Upper lobe of left lung (tissue), 6 donors: Measurements from ENCODE around the gene NFKBIZ. TPM values are rescaled to one million over a fixed set of nuclear protein-coding genes. Genes with fewer than 3 reads are reported as not detected.
A peak's percentile ranks its signal among the peaks of the same experiment; 100 is the strongest.

Experiments used
- ATAC-seq, 2 donors: fragments of 200-7000 bp; cut with Tn5 transposase; one replicate each; pipeline ENCODE4 v1.9.1; 2022; ENCODE audit warnings: mild to moderate bottlenecking in 2 of 2, moderate library complexity in 2 of 2; ENCODE audit not compliant: low FRiP score in 2 of 2
- DNase-seq, 2 donors: peaks; one replicate each; pipeline ENCODE4 v3.0.0-alpha.2; 2019 to 2020
- H3K27ac ChIP-seq, 4 donors: fragments of 200-600 bp; sonication (generic); one replicate each; pipeline ENCODE4 v1.5.1; 2016 to 2019
- H3K27me3 ChIP-seq, 4 donors: fragments of 200-600 bp; sonication (generic); one replicate each; pipeline ENCODE4 v1.5.1; 2017 to 2019
- H3K36me3 ChIP-seq, 4 donors: fragments of 200-600 bp; sonication (generic); one replicate each; pipeline ENCODE4 v1.5.1; 2016 to 2019
- H3K4me1 ChIP-seq, 4 donors: fragments of 200-600 bp; sonication (generic); one replicate each; pipeline ENCODE4 v1.5.1; 2018 to 2019
- H3K4me3 ChIP-seq, 4 donors: fragments of 200-600 bp; sonication (generic); one replicate each; pipeline ENCODE4 v1.5.1; 2017 to 2019; ENCODE audit warnings: mild to moderate bottlenecking in 2 of 4, moderate library complexity in 1 of 4
- H3K9me3 ChIP-seq, 4 donors: fragments of 200-600 bp; sonication (generic); one replicate each; pipeline ENCODE4 v1.5.1; 2018 to 2019
- CTCF ChIP-seq, 6 experiments: fragments of 450-650 bp in 4 of 6; fragments of 200-600 bp in 2 of 6; sonication (generic) in 2 of 6; IDR thresholded peaks; one replicate each; pipeline ENCODE4 v1.5.1; 2016 to 2019; ENCODE audit warnings: antibody characterized with exemption in 6 of 6
- EP300 ChIP-seq, 4 donors: sonication (generic); formaldehyde crosslinking; IDR thresholded peaks; one replicate each; pipeline ENCODE4 v1.5.1; 2017; ENCODE audit warnings: antibody characterized with exemption in 4 of 4, control low read depth in 2 of 4
- POLR2A ChIP-seq, 4 donors: fragments of 450-650 bp; IDR thresholded peaks; one replicate each; pipeline ENCODE4 v1.5.1; 2016 to 2017; ENCODE audit warnings: antibody characterized with exemption in 4 of 4, mild to moderate bottlenecking in 2 of 4
- POLR2AphosphoS5 ChIP-seq, 2 donors: sonication (generic); formaldehyde crosslinking; IDR thresholded peaks; one replicate each; pipeline ENCODE4 v1.5.1; 2017; ENCODE audit warnings: antibody characterized with exemption in 2 of 2
- WGBS, 2 donors: methylation state at CpG; one replicate each; pipeline ENCODE4 v1.1.5; 2017 to 2018; 5-methylcytosine and 5-hydroxymethylcytosine counted together
- total RNA-seq, 6 donors: library from RNA; depleted of rRNA in 4 of 6; stranded (reverse); fragments of >200 nt in 4 of 6; gene quantifications; one replicate each; pipeline versions ENCODE4 v1.1.0 to v1.2.1, GENCODE V29; 2016 to 2021
- donor health status: DM: no; HTN: no; CAD: no; lungs with moderate emphysema.
- donor health status: DM: no; HTN: yes; CAD: no; lungs with severe emphysema.

The NFKBIZ gene
- total RNA-seq, 6 donors from 2014 or later = 76.1 to 270 (median 106) TPM

DNA sequence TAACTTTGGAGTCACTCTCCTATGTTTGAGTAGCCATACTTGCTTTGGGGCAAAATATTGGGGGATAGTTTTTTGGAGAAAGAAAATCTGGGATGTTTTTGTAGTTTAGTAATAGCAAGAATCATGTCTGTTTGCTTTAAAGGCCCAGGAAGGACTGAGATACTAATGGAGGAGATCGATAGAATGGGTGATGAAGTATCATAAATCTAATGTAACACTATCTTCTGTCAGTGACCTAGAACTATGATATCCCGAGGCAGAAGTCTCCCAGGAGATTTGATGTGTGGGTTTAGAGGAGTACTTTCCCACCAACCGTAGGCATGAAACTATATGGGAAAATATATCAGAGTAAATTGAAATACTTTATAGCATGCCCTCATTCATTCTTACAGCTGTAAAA is 21.0 kb upstream of the NFKBIZ start:
- H3K9me3 ChIP-seq = no peaks in the 10 kb centered on the region
- peak overlapping the region in 3 of 4 donors; percentile 53 to 61 (median 58) for H3K4me3 ChIP-seq
- no peaks in the 10 kb centered on the region for H3K36me3 ChIP-seq
- peaks cover 29 to 43% (median 37%) of the 10 kb centered on the region in 4 donors for H3K4me1 ChIP-seq
- peak overlapping the region; percentile 83 to 94 (median 92) for H3K27ac ChIP-seq
- WGBS, 2 donors = 10 to 14% methylated on average over 3 of the region's 3 CpGs
- DNase-seq (no peak), ATAC-seq (no peak)
- H3K27me3 ChIP-seq = no peaks in the 10 kb centered on the region
- TF ChIP-seq POLR2AphosphoS5 (IDR thresholded peaks at IDR 0.05) (no peak), EP300 (IDR thresholded peaks at IDR 0.05) (no peak), CTCF (IDR thresholded peaks at IDR 0.05) (no peak), POLR2A (IDR thresholded peaks at IDR 0.05) (no peak)

DNA sequence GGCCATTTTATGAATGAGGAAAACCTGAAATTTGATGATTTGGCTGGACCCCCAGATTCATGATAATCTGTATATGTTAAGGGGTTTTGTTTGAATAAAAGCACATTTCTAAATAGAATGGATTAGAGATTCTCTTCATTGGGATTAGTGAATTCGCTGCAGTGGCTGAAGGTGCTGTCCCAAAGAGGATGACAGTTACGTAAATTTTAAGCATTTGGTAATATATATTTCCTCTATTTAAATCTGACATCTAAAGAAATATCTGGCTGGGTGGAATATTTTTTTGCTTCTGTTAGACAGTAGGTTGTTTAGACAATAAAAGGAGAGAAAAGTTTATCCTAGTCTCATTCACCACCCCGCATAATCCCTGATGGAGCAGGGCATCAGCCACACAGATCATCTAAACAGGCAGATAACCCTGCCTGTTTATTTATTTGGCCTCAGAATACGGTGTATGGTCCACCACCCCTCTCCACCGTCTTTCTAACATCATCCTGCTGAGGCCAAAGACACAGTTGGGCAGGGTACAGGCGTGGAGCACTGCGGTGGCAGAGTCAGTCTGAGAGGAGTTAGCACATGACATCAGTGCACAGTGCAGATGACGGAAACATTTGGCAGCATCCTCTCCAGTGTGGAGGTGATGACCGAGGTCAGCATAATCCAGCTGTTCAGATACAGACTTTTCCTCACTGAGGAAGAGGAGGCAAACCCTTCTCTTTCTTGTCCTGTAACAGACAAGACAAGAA is 20.4 kb upstream of the NFKBIZ start:
- H3K9me3 ChIP-seq = no peaks in the 10 kb centered on the region
- no peaks in the 10 kb centered on the region for H3K36me3 ChIP-seq
- peak overlapping the region in 3 of 4 donors; percentile 53 to 61 (median 58) for H3K4me3 ChIP-seq
- 16 to 26% methylated on average over 9 of the region's 9 CpGs for WGBS, 2 donors
- H3K27me3 ChIP-seq = no peaks in the 10 kb centered on the region
- peak; percentile 82 to 90 for ATAC-seq
- peak in 1 of 2 donors; percentile 67 for DNase-seq
- peak overlapping the region; percentile 83 to 94 (median 92) for H3K27ac ChIP-seq
- TF ChIP-seq CTCF (IDR thresholded peaks at IDR 0.05) = no peak
- peak; percentile 65 to 79 for TF ChIP-seq POLR2AphosphoS5 (IDR thresholded peaks at IDR 0.05)
- no peak for TF ChIP-seq EP300 (IDR thresholded peaks at IDR 0.05)
- peak in 1 of 4 donors; percentile 34 for TF ChIP-seq POLR2A (IDR thresholded peaks at IDR 0.05)
- peaks cover 29 to 43% (median 37%) of the 10 kb centered on the region in 4 donors for H3K4me1 ChIP-seq

DNA sequence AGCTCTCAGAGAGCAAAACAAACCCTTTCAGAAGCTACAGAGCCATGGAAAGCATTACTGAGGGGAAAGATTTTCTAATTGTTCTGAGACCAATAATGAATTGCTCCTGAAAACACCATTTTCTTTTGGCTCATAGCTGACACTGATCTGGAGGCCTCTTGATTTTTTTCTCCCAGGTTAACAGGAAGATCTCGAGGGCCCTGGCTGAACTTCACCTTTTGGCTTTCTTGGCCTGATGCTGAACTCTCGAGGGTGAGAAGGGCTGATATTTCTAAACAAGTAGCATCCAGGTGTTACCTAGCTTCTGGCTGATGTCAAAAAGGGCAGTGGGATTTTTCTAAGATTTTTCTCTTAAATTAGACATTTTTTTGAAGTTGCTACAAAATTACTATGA is 19.9 kb upstream of the NFKBIZ start:
- peak overlapping the region in 1 of 4 donors; percentile 58 for H3K4me3 ChIP-seq
- 42 to 55% methylated on average over 2 of the region's 2 CpGs for WGBS, 2 donors
- ATAC-seq = no peak

GRCh38 chr3:101829874-101830273 is 19.4 kb upstream of the NFKBIZ start:
- H3K27me3 ChIP-seq = no peaks in the 10 kb centered on the region
- ATAC-seq = no peak
- H3K9me3 ChIP-seq = no peaks in the 10 kb centered on the region
- no peak for DNase-seq
- no peaks in the 10 kb centered on the region for H3K36me3 ChIP-seq
- no peak for TF ChIP-seq EP300 (IDR thresholded peaks at IDR 0.05)
- WGBS, 2 donors = 45 to 51% methylated on average over 2 of the region's 2 CpGs
- peak overlapping the region in 2 of 4 donors; percentile 91 to 94 for H3K27ac ChIP-seq
- peaks cover 33 to 42% (median 36%) of the 10 kb centered on the region in 4 donors for H3K4me1 ChIP-seq
- H3K4me3 ChIP-seq = no peak overlapping the region

More for the DNA sequence above, 19.9 kb upstream of the NFKBIZ start:
- H3K36me3 ChIP-seq = no peaks in the 10 kb centered on the region
- peaks cover 33 to 42% (median 37%) of the 10 kb centered on the region in 4 donors for H3K4me1 ChIP-seq
- DNase-seq = no peak
- no peaks in the 10 kb centered on the region for H3K27me3 ChIP-seq
- H3K9me3 ChIP-seq = no peaks in the 10 kb centered on the region
- no peak for TF ChIP-seq POLR2A (IDR thresholded peaks at IDR 0.05)
- H3K27ac ChIP-seq = peak overlapping the region; percentile 83 to 94 (median 92)

DNA sequence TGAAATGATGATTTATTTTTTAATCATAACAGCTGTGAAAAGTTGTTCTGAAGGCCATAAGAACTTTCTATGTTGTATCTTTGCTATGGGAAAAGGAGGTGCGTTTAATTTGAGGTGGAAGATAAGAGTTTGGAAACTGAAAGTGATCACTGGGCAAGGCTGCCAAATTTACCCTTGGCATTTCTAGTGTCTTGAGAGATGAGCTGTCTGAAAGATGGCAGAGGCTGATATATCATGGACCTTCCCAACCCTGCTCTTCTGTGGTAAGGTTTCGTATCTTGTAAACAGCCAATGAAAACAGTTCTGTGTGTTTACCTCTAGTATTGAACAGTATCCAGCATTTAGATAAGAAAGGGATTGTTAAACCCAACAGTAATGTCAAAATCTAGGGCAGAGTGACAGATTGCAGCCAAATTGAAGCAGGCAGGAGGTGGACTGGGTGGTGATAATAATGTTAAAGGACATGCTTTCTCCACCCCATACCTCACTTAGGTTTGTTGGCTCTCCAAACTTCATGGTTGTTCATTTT is 15.8 kb upstream of the NFKBIZ start:
- 54 to 60% methylated on average over 2 of the region's 2 CpGs for WGBS, 2 donors

More for the DNA sequence above, 15.8 kb upstream of the NFKBIZ start:
- ATAC-seq (no peak), DNase-seq (no peak)
- H3K9me3 ChIP-seq = no peaks in the 10 kb centered on the region
- no peak overlapping the region for H3K4me3 ChIP-seq
- no peak overlapping the region for H3K27ac ChIP-seq
- H3K4me1 ChIP-seq = peaks cover 23 to 37% (median 30%) of the 10 kb centered on the region in 4 donors
- no peaks in the 10 kb centered on the region for H3K36me3 ChIP-seq
- no peaks in the 10 kb centered on the region for H3K27me3 ChIP-seq
- no peak for TF ChIP-seq CTCF (IDR thresholded peaks at IDR 0.05)
- TF ChIP-seq POLR2A (IDR thresholded peaks at IDR 0.05) = no peak
- no peak for TF ChIP-seq EP300 (IDR thresholded peaks at IDR 0.05)
- TF ChIP-seq POLR2AphosphoS5 (IDR thresholded peaks at IDR 0.05) = no peak
